ENCODE results near the gene SULF2.

The SULF2 gene

GRCh38 chr20:47713878-47714450 lies 71.3 kb downstream of the SULF2 start:
- POLR2A ChIA-PET, result no interaction called here
- no peak for TF ChIP-seq TARDBP (IDR thresholded peaks at IDR 0.05)
- TF ChIP-seq LEF1 (IDR thresholded peaks at IDR 0.05; ENCODE audit: borderline replicate concordance), result no peak
- no peak for TF ChIP-seq ZNF384 (IDR thresholded peaks at IDR 0.05)
- CTCF ChIA-PET, result no interaction called here
- no peak for DNase-seq (ENCODE audit: extremely low spot score)

DNA sequence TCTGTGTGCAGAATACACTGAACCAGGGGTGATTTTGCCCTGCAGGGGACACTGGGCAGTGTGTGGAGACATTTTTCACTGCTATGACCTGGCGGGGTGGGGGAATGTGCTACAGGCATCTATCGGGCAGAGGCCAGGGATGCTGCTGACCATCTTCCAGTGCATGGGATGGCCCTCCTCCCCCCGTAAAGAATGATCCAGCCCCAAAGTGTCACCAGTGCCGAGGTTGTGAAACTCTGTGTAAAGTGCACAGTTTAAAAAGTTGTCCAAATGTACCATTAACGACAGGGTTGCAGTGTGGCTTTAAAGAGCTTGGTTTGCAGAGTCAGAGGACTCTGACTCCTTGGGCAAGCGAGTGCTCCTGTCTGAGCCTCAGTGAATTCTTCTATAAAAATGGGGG lies 72.1 kb downstream of the SULF2 start:
- TF ChIP-seq SP1 (IDR thresholded peaks at IDR 0.05) (no peak), ELF4 (IDR thresholded peaks at IDR 0.05) (no peak), L3MBTL2 (conservative IDR thresholded peaks at IDR 0.05) (no peak), CTBP1 (IDR thresholded peaks at IDR 0.05; ENCODE audit: borderline replicate concordance) (no peak), NFRKB (IDR thresholded peaks at IDR 0.05) (no peak), LEF1 (IDR thresholded peaks at IDR 0.05; ENCODE audit: borderline replicate concordance) (no peak), FOXM1 (IDR thresholded peaks at IDR 0.05; ENCODE audit: borderline replicate concordance) (no peak), ARNT (IDR thresholded peaks at IDR 0.05) (no peak), TARDBP (IDR thresholded peaks at IDR 0.05) (no peak), BHLHE40 (IDR thresholded peaks at IDR 0.05; ENCODE audit: borderline replicate concordance) (no peak), PKNOX1 (IDR thresholded peaks at IDR 0.05) (no peak), HDGF (IDR thresholded peaks at IDR 0.05; ENCODE audit: borderline replicate concordance) (no peak), FOXK2 (IDR thresholded peaks at IDR 0.05) (no peak)
- DNase-seq (ENCODE audit: extremely low spot score), result no peak
- ChIA-PET POLR2A (no interaction called here), CTCF (interaction anchor here (1.0 kb wide), 1 partner anchor 12 kb away, joined by 3 read pairs; no protein-coding TSS in a partner anchor)

DNA sequence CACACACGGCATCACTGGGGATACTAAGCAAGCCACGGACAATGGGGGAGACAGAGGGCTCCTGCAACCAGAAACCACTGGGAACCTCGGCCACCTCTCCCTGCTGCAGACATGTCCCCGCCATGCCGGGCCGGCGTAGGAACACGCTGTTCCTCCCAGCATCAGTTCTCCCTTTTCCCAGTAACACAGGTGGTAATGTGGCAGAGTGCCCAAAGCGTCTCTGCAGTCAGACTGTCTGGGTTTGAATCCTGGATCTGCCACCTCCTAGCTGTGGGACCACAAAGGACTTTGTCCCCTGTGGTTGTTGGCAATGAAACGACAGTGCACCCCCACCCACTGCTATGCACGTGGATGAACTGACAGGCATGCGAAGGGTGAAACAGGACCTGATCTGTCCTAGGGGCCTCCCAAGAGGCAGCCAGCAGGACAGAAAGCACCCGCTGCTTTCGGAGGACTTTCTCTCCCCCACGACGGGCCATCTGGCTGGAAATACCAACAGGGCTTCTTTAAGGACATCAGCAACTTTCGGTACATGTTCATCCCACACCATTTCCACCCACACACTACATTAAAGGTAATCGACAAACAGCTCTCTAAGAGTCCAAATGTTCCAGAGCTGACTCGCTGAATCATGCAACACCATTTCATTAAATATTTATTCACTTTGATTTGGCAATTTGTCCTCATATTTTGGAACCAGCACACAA lies 74.1 kb downstream of the SULF2 start:
- CTCF ChIA-PET, result no interaction called here
- POLR2A ChIA-PET, result no interaction called here
- TF ChIP-seq ELF4 (IDR thresholded peaks at IDR 0.05) (no peak), PKNOX1 (IDR thresholded peaks at IDR 0.05) (no peak), SUZ12 (IDR thresholded peaks at IDR 0.05) (no peak), SP1 (IDR thresholded peaks at IDR 0.05) (no peak), FOXA1 (IDR thresholded peaks at IDR 0.05) (no peak), ZNF384 (IDR thresholded peaks at IDR 0.05) (no peak), L3MBTL2 (conservative IDR thresholded peaks at IDR 0.05) (no peak), BHLHE40 (IDR thresholded peaks at IDR 0.05; ENCODE audit: borderline replicate concordance) (no peak), CTBP1 (IDR thresholded peaks at IDR 0.05; ENCODE audit: borderline replicate concordance) (no peak), LEF1 (IDR thresholded peaks at IDR 0.05; ENCODE audit: borderline replicate concordance) (no peak), HDGF (IDR thresholded peaks at IDR 0.05; ENCODE audit: borderline replicate concordance) (no peak), FOXM1 (IDR thresholded peaks at IDR 0.05; ENCODE audit: borderline replicate concordance) (no peak), ARNT (IDR thresholded peaks at IDR 0.05) (no peak)
- no peak for DNase-seq (ENCODE audit: extremely low spot score)

GRCh38 chr20:47710665-47711045 lies 74.6 kb downstream of the SULF2 start:
- no peak for TF ChIP-seq ZNF384 (IDR thresholded peaks at IDR 0.05)
- TF ChIP-seq LEF1 (IDR thresholded peaks at IDR 0.05; ENCODE audit: borderline replicate concordance), result no peak
- TF ChIP-seq ARNT (IDR thresholded peaks at IDR 0.05), result no peak
- no peak for TF ChIP-seq SP1 (IDR thresholded peaks at IDR 0.05)
- no peak for TF ChIP-seq FOXM1 (IDR thresholded peaks at IDR 0.05; ENCODE audit: borderline replicate concordance)
- no peak for TF ChIP-seq CTBP1 (IDR thresholded peaks at IDR 0.05; ENCODE audit: borderline replicate concordance)
- no peak for TF ChIP-seq ELF4 (IDR thresholded peaks at IDR 0.05)
- TF ChIP-seq L3MBTL2 (conservative IDR thresholded peaks at IDR 0.05), result no peak
- TF ChIP-seq FOXA1 (IDR thresholded peaks at IDR 0.05), result no peak
- no peak for TF ChIP-seq TARDBP (IDR thresholded peaks at IDR 0.05)
- TF ChIP-seq NFRKB (IDR thresholded peaks at IDR 0.05), result no peak
- TF ChIP-seq BHLHE40 (IDR thresholded peaks at IDR 0.05; ENCODE audit: borderline replicate concordance), result no peak
- TF ChIP-seq SUZ12 (IDR thresholded peaks at IDR 0.05), result no peak
- TF ChIP-seq HDGF (IDR thresholded peaks at IDR 0.05; ENCODE audit: borderline replicate concordance), result no peak
- TF ChIP-seq FOXK2 (IDR thresholded peaks at IDR 0.05), result no peak
- TF ChIP-seq PKNOX1 (IDR thresholded peaks at IDR 0.05), result no peak
- ChIA-PET CTCF (no interaction called here), POLR2A (no interaction called here)
- no peak for DNase-seq (ENCODE audit: extremely low spot score)

DNA sequence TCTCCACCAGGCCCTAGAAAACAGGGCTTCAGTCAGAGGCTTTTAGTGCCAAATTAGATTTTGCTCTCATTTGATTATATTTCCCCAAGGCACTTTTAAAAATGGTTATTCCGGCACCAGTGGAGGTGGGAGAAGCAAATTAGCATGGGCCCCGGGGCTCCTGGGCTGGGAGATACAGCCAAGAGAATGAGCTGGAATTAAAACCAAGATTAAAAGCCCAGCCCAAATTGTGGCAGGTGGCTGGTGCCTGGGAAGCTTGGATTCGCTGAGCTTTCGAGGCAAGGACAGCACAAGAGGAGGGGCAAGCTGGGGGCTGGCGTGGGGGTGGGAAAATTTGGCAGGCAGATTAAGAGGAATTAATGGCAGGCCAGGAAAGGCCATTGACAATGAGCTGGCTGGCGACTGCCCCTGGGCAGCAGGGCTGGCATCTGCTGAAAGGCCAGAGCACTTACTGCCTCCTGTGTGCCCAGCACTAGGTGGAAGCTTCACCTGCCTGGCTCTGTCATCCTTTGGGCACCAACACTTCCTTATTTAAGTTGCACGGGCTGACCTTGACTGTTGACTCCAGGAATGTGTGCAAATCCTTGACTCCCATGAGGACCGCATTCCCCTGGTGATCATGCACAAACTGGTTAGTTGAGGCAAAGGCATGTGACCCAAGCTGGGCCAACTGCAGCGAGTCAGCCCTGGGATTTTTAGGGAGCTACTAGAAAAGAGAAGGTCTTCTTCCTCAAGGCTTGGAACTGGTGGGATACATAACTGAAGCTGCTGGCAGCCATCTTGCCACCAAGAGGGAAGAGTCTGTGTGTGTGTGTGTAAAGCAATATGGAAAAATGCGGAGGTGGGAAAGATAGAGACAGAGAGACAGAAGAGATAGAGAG lies 76.1 kb downstream of the SULF2 start:
- ChIA-PET CTCF (interaction anchor here (0.5 kb wide), 1 partner anchor 16 kb away, joined by 3 read pairs; no protein-coding TSS in a partner anchor), POLR2A (interaction anchor here (0.7 kb wide), 1 partner anchor 16 kb away, joined by 3 read pairs; no protein-coding TSS in a partner anchor)
- TF ChIP-seq TARDBP (IDR thresholded peaks at IDR 0.05) (no peak), HDGF (IDR thresholded peaks at IDR 0.05; ENCODE audit: borderline replicate concordance) (no peak), L3MBTL2 (conservative IDR thresholded peaks at IDR 0.05) (no peak), FOXK2 (IDR thresholded peaks at IDR 0.05) (no peak), ARNT (IDR thresholded peaks at IDR 0.05) (no peak), BHLHE40 (IDR thresholded peaks at IDR 0.05; ENCODE audit: borderline replicate concordance) (no peak), FOXA1 (IDR thresholded peaks at IDR 0.05) (no peak), NFRKB (IDR thresholded peaks at IDR 0.05) (no peak), FOXM1 (IDR thresholded peaks at IDR 0.05; ENCODE audit: borderline replicate concordance) (no peak), ELF4 (IDR thresholded peaks at IDR 0.05) (no peak), SUZ12 (IDR thresholded peaks at IDR 0.05) (no peak), SP1 (IDR thresholded peaks at IDR 0.05) (no peak), ZNF384 (IDR thresholded peaks at IDR 0.05) (no peak), LEF1 (IDR thresholded peaks at IDR 0.05; ENCODE audit: borderline replicate concordance) (no peak), PKNOX1 (IDR thresholded peaks at IDR 0.05) (no peak), CTBP1 (IDR thresholded peaks at IDR 0.05; ENCODE audit: borderline replicate concordance) (no peak)
- DNase-seq (ENCODE audit: extremely low spot score), result no peak
